Measurements from ENCODE around the gene ZCWPW1.

Gene ZCWPW1

GRCh38 chr7:100427762-100428198 is 723 bp downstream of the ZCWPW1 start:
- TF ChIP-seq, protein P1, sequence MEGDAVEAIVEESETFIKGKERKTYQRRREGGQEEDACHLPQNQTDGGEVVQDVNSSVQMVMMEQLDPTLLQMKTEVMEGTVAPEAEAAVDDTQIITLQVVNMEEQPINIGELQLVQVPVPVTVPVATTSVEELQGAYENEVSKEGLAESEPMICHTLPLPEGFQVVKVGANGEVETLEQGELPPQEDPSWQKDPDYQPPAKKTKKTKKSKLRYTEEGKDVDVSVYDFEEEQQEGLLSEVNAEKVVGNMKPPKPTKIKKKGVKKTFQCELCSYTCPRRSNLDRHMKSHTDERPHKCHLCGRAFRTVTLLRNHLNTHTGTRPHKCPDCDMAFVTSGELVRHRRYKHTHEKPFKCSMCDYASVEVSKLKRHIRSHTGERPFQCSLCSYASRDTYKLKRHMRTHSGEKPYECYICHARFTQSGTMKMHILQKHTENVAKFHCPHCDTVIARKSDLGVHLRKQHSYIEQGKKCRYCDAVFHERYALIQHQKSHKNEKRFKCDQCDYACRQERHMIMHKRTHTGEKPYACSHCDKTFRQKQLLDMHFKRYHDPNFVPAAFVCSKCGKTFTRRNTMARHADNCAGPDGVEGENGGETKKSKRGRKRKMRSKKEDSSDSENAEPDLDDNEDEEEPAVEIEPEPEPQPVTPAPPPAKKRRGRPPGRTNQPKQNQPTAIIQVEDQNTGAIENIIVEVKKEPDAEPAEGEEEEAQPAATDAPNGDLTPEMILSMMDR (IDR thresholded peaks at IDR 0.05; ENCODE audit: extremely low read depth, insufficient read depth, missing control alignments), result no peak
- in situ Hi-C loops (cut with MboI; ENCODE audit: low pct_unique_long_range_greater_than_20kb, low sequenced_read_pairs, unreplicated experiment), result no loop called here
- DNase-seq (ENCODE audit: low spot score), result no peak

- DNase-seq (ENCODE audit: low spot score), result no peak
Observed at GRCh38 chr7:100426516-100426915, 2.0 kb downstream of the ZCWPW1 start.

DNA sequence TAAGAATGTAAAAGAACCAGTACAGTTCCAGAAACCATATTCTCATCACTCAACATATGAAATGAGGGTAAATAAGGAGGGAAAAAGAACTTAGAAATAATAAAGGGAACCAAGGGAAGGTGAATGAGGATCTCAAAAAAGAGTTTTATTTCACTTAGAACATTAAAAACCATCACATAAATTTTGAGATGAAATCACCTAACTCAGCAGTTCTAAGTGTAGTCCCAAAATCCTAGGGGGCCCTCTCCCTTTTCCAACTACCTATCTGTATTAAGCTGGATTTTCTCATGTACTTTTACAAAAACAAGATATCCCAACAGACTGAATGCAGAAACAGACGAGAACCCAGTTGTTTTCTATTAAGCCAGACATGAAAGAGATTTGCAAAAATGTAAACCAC is 3.2 kb downstream of the ZCWPW1 start:
- no peak for DNase-seq (ENCODE audit: low spot score)
- in situ Hi-C loops (cut with MboI; ENCODE audit: low pct_unique_long_range_greater_than_20kb, low sequenced_read_pairs, unreplicated experiment), result no loop called here
- TF ChIP-seq, protein P1 (IDR thresholded peaks at IDR 0.05; ENCODE audit: extremely low read depth, insufficient read depth, missing control alignments), result no peak

More at GRCh38 chr7:100426516-100426915, 2.0 kb downstream of the ZCWPW1 start:
- in situ Hi-C loops (cut with MboI; ENCODE audit: low pct_unique_long_range_greater_than_20kb, low sequenced_read_pairs, unreplicated experiment), result no loop called here
- TF ChIP-seq, protein P1 (IDR thresholded peaks at IDR 0.05; ENCODE audit: extremely low read depth, insufficient read depth, missing control alignments), result no peak

GRCh38 chr7:100423315-100423714 is 5.2 kb downstream of the ZCWPW1 start:
- DNase-seq (ENCODE audit: low spot score), result no peak
- TF ChIP-seq, protein P1 (IDR thresholded peaks at IDR 0.05; ENCODE audit: extremely low read depth, insufficient read depth, missing control alignments), result no peak
- in situ Hi-C loops (cut with MboI; ENCODE audit: low pct_unique_long_range_greater_than_20kb, low sequenced_read_pairs, unreplicated experiment), result no loop called here

DNA sequence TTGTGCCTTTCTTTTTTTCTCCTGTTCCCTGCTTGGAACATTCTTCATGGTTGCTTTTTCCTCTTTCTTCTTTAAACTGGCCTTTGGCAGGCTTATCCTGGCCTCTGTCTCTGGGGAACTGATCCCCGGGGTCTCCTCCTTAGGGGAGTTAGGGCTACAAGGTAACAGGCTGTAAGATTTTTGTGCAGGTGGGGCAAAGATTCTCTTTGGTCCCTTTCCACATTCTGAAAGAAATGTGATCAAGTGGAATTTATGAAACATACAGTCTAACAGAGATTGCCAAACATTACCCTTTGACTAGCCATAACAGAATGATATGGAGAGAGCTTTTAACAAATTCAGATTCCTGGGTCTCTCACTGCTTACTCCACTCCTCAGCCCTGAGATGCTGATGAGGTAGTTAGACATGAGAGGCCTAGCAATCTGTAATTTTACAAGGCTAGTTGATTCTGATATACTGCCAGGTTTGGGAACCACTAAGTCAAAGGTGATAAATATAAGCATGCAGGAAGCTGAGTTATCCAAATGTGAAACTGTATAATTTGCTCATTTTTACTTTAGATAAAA is 8.8 kb downstream of the ZCWPW1 start:
- in situ Hi-C loops (cut with MboI; ENCODE audit: low pct_unique_long_range_greater_than_20kb, low sequenced_read_pairs, unreplicated experiment), result no loop called here
- TF ChIP-seq, protein P1 (IDR thresholded peaks at IDR 0.05; ENCODE audit: extremely low read depth, insufficient read depth, missing control alignments), result no peak
- no peak for DNase-seq (ENCODE audit: low spot score)

DNA sequence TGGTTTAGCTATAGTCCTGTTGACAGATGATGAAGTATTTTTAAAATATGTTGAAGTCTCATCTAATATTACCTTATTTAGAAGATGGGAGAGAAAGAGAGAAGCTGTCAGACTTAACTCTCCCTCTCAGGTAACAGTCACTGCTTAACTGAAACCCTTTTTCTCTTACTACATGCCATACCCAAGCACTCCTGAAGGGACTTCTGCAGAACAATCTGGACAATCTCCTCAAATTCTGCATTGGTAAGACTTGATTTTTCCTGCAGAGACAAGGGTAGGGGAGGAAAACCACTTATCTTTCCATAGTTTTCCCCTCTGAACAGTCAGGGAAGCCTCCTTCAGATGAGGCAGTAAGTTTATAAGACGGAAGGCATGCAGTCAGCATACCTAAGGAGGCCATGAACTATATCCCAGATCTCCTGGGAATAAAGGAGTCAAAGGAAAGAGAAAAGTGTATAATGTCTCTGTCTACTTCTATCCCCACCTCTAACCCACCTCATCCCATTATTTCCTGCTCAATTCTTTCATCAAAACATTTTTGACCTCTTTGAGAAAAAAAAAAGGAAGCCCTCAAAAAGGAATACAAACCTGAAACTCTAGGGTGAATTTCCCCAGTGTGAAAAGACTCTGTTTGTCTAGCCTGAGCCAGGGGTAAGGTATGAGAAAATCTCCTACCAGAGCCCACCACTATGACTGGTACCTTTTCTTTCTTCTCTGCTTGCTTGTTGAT is 9.4 kb downstream of the ZCWPW1 start:
- in situ Hi-C loops (cut with MboI; ENCODE audit: low pct_unique_long_range_greater_than_20kb, low sequenced_read_pairs, unreplicated experiment), result no loop called here
- DNase-seq (ENCODE audit: low spot score), result no peak
- TF ChIP-seq, protein P1 (IDR thresholded peaks at IDR 0.05; ENCODE audit: extremely low read depth, insufficient read depth, missing control alignments), result no peak

Data from GM13977 (cell line).